Peyer's patch (tissue), 4 donors: ENCODE results near the gene C13orf46.
"Not testable (repeated sequence)": the region's sequence is repeated elsewhere in the genome, so short reads cannot be mapped to it uniquely, and the experiment has no call there.

Experiments used
- POLR2A ChIP-seq, 2 donors: fragments of 450-650 bp; IDR thresholded peaks; one replicate each; pipeline ENCODE4 v1.5.1; 2017; ENCODE audit warnings: antibody characterized with exemption in 2 of 2, mild to moderate bottlenecking in 2 of 2, moderate library complexity in 2 of 2
- TF ChIP-seq, protein P1 (sequence below), 6 experiments: fragments of 450-650 bp in 4 of 6; fragments of 200-600 bp in 2 of 6; sonication (generic) in 1 of 6; IDR thresholded peaks; one replicate each; pipeline ENCODE4 v1.5.1; 2017 to 2019; ENCODE audit warnings: antibody characterized with exemption in 6 of 6, mild to moderate bottlenecking in 3 of 6, moderate library complexity in 1 of 6

DNA sequence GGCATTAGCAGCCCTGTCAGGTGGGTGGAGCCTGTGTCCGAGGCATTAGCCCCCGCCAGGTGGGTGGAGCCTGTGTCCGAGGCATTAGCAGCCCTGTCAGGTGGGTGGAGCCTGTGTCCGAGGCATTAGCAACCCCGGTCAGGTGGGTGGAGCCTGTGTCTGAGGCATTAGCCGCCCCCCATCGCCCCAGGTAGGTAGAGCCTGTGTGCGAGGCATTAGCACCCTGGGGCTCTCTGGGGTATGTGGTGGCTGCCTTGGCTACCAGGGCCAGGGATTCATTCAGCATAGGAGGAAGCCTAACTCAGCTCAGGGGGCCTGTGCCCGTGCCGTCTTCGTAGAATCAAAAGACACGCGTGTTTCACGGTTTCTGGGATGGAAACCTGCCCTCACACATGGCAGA lies 46.3 kb upstream of the C13orf46 start:
- TF ChIP-seq POLR2A (IDR thresholded peaks at IDR 0.05), result not testable (repeated sequence)
- TF ChIP-seq, protein P1, sequence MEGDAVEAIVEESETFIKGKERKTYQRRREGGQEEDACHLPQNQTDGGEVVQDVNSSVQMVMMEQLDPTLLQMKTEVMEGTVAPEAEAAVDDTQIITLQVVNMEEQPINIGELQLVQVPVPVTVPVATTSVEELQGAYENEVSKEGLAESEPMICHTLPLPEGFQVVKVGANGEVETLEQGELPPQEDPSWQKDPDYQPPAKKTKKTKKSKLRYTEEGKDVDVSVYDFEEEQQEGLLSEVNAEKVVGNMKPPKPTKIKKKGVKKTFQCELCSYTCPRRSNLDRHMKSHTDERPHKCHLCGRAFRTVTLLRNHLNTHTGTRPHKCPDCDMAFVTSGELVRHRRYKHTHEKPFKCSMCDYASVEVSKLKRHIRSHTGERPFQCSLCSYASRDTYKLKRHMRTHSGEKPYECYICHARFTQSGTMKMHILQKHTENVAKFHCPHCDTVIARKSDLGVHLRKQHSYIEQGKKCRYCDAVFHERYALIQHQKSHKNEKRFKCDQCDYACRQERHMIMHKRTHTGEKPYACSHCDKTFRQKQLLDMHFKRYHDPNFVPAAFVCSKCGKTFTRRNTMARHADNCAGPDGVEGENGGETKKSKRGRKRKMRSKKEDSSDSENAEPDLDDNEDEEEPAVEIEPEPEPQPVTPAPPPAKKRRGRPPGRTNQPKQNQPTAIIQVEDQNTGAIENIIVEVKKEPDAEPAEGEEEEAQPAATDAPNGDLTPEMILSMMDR (IDR thresholded peaks at IDR 0.05), result not testable (repeated sequence)
